SW480 (cell line): ENCODE data around the gene OSBP.
A peak's percentile ranks its signal among the peaks of the same experiment; 100 is the strongest.
"Not testable (repeated sequence)": the region's sequence is repeated elsewhere in the genome, so short reads cannot be mapped to it uniquely, and the experiment has no call there.

Experiments
- DNase-seq: peaks from one replicate; pipeline ENCODE4 v3.0.0-alpha.2; 2016; ENCODE audit warnings: low spot score

The OSBP gene

DNA sequence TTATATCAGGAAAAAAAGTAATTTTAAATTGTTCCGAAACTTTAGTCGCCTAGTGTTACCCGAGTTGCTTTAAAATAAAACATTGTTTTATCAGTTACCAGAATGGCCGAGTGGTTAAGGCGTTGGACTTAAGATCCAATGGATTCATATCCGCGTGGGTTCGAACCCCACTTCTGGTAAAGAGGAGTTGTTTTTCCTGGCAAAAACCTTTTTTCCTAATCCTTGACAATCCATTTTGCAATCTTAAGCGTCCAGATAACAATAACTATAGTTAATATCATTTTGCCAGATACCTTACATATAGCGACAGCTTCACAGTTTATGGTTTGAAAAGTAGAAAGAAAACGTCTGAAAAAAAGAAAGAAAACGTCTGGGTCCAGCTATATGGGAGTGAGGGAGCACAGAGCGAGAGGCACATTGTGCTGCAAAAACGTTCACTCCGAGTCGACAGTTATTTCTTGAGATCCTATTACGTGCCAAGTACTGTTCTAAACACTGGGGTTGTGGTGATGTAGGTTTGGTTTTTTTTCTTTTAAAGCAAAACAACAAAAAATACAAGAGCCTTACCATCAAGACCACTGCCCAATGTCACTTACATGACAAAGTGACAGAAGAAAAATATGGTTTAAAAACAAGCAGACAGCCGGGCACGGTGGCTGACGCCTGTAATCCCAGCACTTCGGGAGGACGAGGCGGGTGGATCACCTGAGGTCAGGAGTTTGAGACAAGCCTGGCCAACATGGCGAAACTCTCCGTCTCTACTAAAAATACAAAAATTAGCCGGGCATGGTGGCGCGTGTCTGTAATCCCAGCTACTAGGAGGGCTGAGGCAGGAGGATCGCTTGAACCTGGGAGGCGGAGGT lies 63.7 kb downstream of the OSBP start:
- no peak for DNase-seq

DNA sequence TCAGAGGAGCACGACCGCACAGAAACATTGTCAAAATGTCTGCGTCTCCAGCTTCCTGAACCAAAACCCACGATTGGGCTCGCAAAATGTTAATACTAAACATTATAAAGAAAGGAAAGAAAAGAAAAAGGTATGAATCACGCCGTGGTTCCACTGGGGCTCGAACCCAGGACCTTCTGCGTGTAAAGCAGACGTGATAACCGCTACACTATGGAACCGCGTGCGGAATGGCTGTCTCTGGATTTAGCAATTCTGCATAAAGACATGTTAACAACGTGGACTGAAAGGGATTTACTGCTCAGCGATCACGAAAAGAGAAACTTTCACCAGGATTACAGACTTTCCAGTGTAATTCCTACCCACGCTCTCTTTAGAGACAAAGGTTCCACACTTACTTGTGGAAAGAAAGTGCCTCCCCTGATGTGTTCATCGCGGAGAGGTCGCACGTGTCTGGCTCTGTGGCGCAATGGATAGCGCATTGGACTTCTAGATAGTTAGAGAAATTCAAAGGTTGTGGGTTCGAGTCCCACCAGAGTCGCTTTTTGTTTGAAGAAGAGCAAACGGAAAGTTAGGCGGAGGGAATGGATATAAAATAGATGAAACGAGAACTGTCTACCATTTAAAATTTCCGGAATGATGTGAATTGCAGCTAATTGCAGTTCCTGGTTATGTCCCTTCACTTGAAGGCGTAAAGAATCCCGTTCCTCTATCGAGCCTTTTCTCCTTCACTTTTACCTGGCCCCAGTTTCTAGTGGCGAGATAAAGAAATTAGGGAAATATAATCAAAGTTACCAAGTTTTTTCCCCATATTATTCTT lies 64.5 kb downstream of the OSBP start:
- DNase-seq = peak; percentile 86

DNA sequence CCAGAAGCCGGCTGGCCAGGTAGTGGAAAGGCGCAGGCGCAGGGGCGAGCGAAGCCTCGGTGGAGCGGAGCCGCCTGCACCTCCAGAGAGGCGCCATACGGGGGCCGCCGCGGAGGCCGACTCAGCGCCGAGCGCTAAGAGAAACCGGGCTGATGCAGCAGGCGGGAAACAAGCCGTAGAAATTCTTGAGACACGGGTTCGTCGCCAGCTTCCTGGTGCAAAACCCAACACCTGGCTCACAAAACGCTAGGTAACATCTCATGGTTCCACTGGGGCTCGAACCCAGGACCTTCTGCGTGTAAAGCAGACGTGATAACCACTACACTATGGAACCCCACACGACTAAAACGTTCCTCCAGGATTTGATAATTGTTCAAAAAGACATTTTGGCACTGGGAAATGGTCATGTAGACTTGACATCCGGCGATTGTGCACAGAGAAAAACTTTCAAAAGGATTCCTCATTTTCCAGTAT lies 65.2 kb downstream of the OSBP start:
- DNase-seq = peak; percentile 96

- DNase-seq = no peak
These were observed 67.3 kb downstream of the OSBP start for GRCh38 chr11:59548309-59548656.

DNA sequence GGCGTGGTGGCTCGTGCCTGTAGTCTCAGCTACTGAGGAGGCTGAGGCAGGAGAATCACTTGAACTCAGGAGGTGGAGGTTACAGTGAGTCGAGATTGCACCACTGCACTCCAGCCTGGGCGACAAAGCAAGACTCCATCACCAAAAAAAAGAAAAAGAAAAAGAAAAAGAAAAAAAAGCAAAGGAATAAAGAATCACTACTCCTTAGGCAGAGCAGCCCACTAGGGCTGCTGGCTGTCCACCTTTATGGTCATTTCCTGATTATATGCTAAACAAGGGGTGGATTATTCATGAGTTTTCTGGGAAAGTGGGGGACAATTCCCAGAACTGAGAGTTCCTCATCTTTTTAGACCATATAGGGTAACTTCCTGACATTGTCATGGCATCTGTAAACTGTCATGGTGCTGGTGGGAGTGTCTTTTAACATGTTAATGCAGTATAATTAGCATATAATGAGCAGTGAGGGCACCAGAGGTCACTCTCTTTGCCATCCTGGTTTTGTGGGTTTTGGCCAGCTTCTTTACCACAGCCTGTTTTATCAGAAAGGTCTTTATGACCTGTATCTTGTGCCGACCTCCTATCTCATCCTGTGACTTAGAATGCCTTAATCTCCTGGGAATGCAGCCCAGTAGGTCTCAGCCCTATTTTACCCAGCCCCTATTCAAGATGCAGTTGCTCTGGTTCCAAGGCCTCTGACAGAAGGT lies 67.8 kb downstream of the OSBP start:
- DNase-seq = peak; percentile 50

DNA sequence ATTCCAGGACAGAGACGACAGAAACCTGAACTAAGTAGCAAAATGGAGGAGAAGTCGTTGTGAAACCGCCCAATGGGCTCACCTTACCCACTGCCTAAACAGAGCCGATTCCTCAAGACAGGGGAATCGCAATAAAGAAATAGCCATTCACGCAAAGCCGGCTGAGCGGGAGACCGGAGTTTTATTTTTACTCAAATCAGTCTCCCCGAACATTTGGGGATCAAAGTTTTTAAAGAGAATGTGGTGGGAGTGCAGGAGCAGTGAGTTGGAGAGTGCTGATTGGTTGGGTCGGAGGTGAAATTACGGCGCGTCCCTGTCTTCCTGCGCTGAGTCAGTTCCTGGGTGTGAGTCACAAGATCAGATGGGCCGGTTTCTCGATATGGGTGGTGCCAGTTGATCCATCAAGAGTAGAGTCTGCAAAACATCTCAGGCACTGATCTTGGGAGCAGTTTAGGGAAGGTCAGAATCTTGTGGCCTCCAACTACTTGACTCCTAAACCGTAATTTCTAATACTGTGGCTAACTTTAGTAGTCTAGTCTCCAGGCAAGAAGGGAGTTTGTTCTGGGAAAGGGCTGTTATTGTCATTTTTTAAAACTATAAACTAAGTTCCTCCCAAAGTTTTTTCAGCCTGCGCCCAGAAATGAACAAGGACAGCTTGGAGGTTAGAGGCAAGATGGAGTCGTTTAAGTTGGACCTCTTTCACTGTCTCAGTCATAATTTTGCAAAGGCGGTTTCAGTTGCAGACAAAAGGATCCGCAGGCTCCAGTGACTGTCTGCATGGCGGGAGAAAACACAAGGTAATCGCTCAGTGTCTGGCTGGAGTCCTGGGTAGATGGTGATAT lies 70.2 kb downstream of the OSBP start:
- DNase-seq = peak; percentile 97

- DNase-seq = no peak
These were observed 70.8 kb downstream of the OSBP start for GRCh38 chr11:59544869-59545178.

- DNase-seq = not testable (repeated sequence)
These were observed 71.9 kb downstream of the OSBP start for GRCh38 chr11:59543713-59544112.

DNA sequence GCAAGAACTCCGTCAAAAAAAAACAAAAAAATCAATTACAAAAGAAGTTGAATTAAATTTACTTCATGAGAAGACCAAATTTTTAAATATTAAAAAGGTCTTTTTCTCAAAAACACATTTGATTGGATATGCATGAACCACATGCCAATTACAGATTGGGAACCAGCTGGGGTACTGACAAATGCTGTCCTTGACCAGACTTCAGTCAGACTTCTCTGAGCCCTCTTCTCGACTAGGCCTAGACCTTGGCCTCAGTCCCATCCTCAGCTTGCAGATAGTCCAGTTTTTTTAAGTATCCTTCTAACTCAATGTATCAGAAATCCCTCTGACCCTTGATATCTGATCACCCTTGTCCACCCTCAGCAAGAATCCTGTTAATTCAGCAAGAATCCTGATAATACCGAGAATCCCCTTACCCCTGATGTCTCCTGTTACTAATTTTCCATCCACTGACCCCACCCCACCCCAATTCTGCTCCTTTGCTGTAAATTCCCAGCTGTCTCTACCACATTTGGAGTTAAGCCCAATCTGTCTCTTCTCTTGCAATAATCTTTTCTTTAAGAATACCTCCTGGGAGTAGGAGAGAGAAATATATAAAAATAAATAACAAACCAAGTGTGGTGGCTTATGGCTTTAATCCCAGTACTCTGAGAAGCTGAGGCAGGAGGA lies 73.3 kb downstream of the OSBP start:
- no peak for DNase-seq

- no peak for DNase-seq
These were observed 80.9 kb downstream of the OSBP start for GRCh38 chr11:59534676-59535075.

GRCh38 chr11:59532620-59533019 lies 83.0 kb downstream of the OSBP start:
- no peak for DNase-seq

- DNase-seq = no peak
These were observed 86.9 kb downstream of the OSBP start for GRCh38 chr11:59528711-59529110.
